Right renal cortex interstitium (tissue), 3 donors: Measurements from ENCODE around the gene RABGAP1L. TPM values are rescaled to one million over a fixed set of nuclear protein-coding genes. Genes with fewer than 3 reads are reported as not detected.
"Not testable (repeated sequence)": the region's sequence is repeated elsewhere in the genome, so short reads cannot be mapped to it uniquely, and the experiment has no call there.

Experiments
- DNase-seq, 3 donors: peaks; one replicate each; pipeline ENCODE4 v3.0.0-alpha.2; 2013; ENCODE audit warnings: low read depth in 3 of 3, low spot score in 2 of 3
- polyA plus RNA-seq, 3 donors: library from polyadenylated mRNA; unstranded; fragments of 120-200 nt; gene quantifications; one replicate each; pipeline ENCODE4 v1.2.1, GENCODE V29; 2013; ENCODE audit not compliant: insufficient read length in 3 of 3

RABGAP1L gene
- polyA plus RNA-seq, 3 donors: 26.6 to 29.5 (median 29.4) TPM

DNA sequence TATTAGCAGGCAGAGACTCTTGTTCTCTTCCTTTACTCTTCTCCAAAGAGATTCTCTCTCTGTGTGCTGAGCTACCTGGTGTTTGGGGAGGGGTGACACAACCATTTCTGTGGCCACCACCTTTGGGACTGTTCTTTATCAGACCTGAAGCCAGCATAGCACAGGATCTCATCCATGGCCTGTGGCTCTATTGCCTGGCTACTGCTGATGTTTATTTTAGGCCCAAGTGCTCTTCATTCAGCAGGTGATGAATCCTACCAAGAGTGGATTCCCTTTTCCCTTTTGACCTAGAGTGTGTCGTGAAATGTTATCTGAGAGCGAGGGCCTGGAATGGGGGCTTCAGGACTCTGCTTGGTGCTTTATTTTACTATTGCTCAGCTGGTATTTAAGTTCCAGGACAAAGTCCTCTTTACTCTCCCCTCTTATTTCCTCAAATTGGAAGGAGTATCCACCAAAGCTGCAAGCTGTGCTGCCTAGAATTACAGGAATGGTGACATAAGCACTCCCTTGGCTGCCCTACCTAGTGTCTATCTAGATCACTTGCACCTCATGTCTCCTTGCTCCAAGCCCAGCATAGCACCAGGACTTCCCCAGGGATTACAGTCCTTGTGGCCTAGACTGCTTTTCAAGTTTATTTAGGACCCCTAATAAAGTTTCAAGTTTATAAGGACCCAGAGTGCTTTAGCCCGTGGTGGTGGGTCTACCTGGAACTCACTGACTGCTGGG, 193.7 kb downstream of the RABGAP1L start:
- no peak for DNase-seq

DNA sequence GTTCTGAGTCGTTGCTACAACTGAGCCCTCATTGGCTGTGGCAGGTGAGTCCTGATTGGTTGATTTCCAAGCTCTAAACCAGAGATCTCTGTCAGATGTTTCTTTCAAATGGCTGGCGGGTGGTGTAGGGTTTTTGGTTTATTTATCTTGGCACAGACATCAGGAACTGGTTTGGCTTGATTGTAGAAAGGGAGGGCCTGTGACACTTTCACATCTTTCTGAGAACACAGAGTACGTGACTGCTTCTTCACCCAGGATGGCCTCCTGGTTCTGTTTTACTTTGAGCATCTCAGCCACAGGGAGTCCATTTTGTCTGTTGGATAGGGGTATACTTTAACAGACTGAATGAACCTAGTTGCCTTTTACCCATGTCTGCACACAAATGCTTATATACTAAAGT, 199.0 kb downstream of the RABGAP1L start:
- DNase-seq: no peak

GRCh38 chr1:174358786-174359453, 199.6 kb downstream of the RABGAP1L start:
- no peak for DNase-seq

DNA sequence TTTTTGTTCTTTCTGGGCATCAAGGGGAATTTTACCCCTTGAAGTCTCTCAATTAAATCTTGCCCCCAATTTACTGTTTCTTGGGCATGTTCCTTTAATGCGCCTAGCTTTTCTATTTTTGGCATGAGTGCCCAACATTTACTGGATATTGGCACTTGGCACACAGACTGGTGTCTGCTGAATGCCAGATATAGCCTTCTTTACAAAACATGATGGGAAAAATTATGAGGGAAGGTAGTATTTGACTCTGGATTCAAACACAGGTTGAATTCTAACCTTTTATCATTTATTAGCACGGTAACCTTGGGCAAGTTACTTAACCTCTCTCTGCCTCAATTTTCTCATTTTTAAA, 200.1 kb downstream of the RABGAP1L start:
- DNase-seq: no peak

DNA sequence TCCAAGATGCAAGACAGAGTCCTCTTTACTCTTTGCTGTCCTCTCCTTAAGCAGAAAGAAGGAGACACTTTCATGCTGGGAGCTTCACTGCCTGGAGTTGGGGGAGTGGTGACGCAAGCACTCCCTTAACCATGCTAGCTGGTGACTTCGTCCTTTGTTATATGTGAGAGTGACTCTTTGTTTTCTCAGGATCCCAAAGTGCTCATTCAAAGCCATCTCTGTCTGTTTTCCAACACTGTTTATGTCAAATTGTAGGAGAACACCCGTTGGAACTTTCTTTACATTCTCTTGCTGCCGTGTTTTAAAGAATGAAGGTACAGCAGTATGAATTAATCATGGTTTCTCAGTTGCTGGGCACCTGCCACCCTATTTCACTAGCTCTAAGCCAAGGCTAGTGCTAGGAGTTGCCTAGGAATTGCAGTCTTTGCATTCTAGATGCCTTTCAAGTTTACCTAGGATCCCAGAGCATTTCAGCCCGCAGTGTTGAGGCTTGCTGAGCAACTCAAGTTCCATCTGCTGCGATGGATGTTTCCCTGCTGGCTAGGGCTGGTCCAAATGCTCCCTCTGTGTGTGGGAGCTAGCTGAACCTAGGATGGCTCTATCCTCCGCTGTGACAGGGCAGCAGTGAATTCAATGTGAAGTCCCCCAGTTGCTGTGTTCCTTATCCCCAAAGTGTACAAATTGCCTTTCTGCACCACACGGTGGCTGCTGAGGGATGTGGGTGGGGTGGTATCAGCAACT, 205.8 kb downstream of the RABGAP1L start:
- no peak for DNase-seq

GRCh38 chr1:174366946-174367345, 207.6 kb downstream of the RABGAP1L start:
- DNase-seq: no peak

DNA sequence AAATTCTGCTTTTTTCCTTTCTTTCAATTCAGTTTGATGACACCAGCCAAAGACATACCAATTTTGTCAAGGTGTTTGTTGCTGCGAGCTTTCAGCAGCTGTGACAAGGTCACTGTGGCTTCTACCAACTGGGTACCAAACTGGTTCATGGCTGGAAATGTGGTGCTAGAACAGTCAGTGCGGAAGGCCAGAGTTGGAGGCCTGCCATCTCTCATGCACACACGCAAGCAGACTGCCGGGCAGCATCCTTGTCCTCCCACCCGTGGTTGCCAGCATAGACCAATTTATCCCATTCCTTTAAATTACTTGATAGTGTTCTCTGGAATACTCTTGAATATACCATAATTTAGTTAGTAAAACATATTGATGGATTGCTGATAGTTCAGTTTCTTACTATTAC, 208.6 kb downstream of the RABGAP1L start:
- DNase-seq: no peak

GRCh38 chr1:174376030-174376429, 216.7 kb downstream of the RABGAP1L start:
- DNase-seq: no peak

- peak in 2 of 3 donors; percentile 29 to 41 for DNase-seq
These were observed 232.4 kb downstream of the RABGAP1L start for GRCh38 chr1:174391716-174392115.

GRCh38 chr1:174393885-174394284, 234.6 kb downstream of the RABGAP1L start:
- no peak for DNase-seq

- no peak for DNase-seq
These were observed 237.9 kb downstream of the RABGAP1L start for GRCh38 chr1:174397261-174397660.

DNA sequence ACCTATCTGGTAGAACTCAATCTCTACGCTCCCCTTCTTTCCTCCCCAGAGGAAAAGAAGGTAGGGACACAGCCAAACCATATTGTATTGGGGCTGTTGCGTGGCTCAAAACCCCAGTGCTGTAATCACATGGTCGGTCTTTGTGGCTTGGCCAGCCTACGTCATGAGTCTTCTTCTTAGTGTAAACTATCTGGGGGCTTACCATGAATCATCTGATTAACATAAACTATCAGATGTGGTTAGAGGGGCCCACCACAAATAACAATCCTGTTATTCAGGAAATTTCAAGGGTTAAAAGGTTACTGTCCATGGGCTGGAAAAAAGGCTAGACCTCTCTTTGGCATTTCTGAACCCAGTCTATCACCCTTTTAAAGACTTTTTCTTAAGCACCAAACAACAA, 238.9 kb downstream of the RABGAP1L start:
- no peak for DNase-seq

DNA sequence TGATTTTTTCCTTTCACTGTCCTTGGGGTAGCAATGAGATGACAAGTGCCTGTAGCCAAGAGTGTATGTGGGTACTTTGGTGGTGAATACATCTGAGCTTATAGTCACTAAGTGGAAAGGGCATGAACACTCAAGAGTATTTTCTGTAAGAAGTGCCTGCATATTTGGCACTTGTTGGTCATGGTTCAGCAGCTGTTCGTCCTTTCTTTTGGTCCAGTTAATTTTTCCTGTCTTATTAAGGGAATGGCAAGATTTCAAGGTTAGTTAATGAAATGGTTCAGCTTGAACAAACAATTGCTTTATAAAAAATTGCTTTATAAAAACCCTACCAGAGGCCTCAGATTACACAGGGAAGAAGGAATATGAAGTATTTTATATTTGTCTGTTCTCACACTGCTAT, 239.9 kb downstream of the RABGAP1L start:
- no peak for DNase-seq

GRCh38 chr1:174401075-174401474, 241.8 kb downstream of the RABGAP1L start:
- no peak for DNase-seq

DNA sequence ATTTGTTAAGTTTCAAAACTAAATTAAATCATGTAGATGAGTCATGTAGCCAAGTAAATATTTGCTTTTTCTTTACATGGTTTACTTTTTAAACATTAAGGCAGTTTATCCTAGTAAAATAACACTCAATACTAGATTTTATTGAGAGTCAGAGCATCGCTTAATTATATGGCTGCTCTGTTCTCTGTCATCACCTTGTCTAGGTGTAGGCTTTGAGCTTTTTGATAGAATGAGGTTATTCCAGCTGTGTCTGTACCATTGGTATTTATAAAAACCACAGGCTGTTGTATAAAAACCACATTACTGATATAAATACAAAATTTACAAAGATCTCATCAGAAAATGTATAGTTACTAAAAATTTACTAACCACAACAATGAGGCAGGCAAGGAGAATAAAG, 245.9 kb downstream of the RABGAP1L start:
- no peak for DNase-seq

DNA sequence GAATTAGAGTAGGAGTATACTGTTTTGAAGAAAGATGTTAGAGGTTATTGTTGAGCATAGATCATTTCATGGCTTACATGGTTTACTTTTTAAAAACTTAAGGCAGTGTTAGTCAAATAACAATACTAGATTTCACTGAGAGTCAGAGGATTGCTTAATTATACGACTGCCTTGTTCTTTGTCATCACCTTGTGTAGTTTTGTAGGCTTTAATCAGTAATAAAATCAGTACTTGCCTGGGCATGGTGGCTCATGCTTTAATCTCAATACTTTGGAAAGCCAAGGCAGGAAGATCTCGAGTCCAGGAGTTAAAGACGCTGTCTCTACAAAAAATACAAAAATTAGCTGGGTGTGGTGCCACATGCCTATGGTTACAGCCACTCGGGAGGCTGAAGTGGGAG, 247.1 kb downstream of the RABGAP1L start:
- DNase-seq: no peak

- DNase-seq: no peak
These were observed 248.3 kb downstream of the RABGAP1L start for GRCh38 chr1:174407665-174408064.

DNA sequence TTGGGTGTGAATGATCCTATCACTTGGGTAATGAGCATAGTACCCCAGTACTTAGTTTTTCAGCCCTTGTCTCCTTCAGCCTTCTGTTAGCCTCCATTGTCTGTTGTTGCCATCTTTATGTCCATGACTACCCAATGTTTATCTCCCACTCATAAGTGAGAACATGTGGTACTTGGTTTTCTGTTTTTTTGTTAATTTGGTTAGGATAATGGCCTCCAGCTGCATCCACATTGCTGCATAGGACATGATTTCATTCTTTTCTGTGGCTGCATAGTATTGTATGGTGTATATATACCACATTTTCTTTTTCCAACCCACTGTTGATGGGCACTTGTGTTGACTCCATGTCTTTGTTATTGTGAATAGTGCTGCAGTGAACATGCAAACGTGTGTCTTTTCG, 248.8 kb downstream of the RABGAP1L start:
- DNase-seq: no peak

DNA sequence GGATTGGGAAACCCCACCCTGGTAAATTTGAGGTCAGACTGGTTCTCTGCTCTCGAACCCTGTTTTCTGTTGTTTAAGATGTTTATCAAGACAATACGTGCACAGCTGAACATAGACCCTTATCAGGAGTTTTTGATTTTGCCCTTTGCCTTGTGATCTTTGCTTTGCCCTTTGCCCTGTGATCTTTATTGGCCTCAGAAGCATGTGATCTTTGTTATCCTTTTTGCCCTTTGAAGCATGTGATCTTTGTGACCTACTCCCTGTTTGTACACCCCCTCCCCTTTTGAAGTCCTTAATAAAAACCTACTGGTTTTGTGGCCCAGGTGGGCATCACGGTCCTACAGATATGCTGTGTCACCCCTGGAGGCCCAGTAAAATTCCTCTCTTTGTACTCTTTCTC, 250.5 kb downstream of the RABGAP1L start:
- DNase-seq: not testable (repeated sequence)

DNA sequence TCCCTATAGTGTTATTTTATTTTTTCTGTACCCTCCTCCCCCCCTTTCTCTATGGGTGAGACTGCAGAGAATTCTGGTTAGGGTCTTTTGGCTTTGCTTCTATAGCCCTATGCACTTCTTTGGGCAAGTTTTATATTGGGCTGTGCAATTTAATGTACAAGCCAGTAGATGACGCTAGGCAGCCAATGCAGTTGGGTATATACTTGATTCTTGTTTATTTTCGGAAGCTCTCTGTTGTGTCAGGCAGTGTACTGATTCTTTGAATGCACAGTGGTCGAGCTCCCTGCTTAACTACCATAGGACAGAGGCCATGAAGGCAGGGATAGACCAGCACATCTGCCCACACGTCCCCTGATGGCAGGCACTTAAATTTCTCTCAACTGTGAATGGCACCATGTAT, 254.3 kb downstream of the RABGAP1L start:
- no peak for DNase-seq

- no peak for DNase-seq
These were observed 254.9 kb downstream of the RABGAP1L start for GRCh38 chr1:174414203-174414602.

- no peak for DNase-seq
These were observed 256.2 kb downstream of the RABGAP1L start for GRCh38 chr1:174415506-174415905.
